Stimulated activated CD8-positive, alpha-beta memory T cell treated with anti-CD3 and anti-CD28 coated beads, Interleukin-15, amount 100 ng/mL, for 1 hour (primary cell): Measurements from ENCODE around the gene CRISPLD2.

Source experiments
- DNase-seq: peaks from one replicate; pipeline ENCODE4 v3.0.0-alpha.2; 2020; ENCODE audit warnings: low read depth

Gene CRISPLD2

DNA sequence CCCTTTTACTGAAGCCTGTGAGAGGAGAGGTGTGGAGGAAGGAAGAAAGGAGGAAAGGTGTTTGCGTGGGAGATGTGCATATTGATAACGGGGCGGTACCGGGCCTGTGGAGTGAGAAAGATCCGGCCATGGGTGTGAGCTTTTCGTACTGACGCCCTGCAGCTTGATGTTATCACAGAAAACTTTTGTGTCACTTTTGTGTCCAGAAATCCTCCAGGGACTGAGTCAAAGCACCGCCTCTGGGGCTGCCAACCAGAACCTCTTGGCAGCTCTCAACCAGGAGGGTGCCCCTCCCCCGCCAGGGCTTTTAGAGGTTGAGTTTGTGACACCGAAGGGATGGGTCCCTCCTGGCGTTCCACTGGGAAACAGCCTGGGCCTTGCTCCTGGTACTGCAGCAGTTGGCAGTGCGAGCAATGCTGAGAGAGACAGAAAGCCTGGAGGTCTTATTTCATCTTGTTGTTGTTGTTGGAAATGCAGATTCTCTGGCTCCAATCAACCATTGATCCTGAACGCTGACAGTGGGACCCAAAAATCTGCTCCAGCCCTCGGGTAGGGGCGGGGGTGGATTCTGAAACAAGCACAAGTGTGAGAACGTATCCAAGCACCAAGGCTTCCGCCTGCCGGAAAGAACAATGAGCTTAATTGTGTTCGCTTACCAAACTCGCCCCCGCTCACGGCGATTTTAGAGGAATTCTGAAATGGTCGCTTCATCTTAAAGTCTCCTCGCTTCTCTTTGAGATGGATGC lies 65.0 kb downstream of the CRISPLD2 start:
- DNase-seq = no peak

DNA sequence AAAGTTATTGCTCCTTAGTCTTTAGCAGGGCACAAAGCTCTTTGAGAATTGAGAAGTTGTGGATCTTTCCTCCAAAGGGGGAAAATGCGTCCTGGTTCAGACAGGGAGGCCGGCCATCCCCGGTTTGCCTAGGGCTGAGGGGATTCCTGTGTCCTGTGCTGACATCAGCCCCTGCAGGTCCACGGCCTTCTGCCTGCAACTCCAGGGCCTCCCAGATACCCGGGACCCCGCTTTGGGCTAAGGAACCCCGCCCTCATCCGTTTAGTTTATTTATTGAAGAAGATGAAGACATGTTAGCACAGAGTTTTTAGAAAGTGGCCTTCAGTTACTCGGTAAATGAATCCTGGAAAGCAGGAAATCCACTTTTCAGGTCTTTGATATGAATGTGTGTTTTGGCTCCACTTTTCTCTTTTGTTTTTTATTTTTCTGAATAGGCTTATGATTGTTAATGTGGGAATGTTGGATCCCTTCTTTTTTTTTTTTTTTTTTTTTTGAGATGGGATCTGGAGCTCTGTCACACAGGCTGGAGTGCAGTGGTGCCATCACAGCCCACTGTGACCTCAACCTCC lies 65.6 kb downstream of the CRISPLD2 start:
- DNase-seq = no peak

DNA sequence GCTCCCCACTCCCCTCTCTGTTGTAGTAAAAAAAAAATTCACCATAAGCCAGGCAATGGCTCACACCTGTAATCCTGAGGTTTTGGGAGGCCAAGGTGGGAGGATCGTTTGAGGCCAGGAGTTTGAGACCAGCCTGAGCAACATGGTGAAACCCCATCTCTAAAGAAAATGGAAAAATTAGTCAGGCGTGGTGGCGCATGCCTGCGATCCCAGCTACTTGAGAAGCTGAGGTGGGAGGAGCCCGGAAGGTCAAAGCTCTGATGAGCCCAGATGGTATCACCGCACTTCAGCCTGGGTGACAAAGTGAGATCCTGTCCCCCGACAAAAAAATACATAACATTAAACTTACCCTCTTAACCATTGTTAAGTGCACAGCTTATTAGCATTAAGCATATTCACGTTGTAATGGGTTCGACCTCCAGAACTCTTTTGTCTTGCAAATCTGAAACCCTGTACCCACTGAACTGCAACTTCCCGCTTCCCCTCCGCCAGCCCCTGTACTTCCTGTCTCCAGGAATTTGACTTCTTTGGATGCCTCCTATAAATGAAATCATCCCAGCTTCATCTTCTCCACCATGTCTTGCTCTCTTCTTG lies 66.8 kb downstream of the CRISPLD2 start:
- DNase-seq = no peak

DNA sequence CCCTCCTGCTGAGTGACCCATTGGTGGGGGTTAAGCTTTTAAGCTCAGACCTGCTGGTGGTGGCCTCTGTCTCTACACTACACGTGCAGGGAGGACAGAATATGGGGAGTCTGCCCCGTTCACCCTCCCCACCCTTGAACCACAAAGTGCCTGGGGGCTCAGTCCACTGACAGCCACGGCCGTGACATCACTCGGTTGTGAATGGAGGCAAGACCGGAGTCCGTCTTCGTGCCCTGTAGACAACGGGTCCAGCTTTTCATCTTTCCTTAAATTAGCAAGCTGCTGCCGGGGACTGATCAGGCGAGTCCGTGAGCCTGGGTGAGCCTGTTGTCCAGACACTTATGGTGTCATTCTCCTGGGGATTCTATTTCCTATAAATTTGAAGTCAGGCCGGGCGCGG lies 67.4 kb downstream of the CRISPLD2 start:
- DNase-seq = no peak

DNA sequence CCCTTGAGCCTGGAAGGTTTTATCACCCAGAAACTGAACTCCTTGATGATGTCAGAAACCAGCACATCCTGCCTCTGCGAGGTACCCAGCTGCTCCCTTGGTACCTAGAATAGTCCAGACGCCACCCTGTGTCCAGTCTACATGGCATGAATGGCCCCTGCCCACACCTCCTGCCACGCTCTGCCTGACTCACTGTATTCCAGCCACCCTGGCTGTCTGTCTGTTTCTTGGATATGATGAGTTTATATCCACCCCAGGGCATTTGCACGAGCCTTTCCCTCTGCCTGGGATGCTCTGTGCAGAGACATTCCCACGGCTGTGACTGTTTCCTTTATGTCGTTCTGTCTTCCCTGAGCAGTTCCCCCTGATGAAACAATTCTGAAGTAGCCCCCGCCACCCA lies 68.7 kb downstream of the CRISPLD2 start:
- DNase-seq = no peak

DNA sequence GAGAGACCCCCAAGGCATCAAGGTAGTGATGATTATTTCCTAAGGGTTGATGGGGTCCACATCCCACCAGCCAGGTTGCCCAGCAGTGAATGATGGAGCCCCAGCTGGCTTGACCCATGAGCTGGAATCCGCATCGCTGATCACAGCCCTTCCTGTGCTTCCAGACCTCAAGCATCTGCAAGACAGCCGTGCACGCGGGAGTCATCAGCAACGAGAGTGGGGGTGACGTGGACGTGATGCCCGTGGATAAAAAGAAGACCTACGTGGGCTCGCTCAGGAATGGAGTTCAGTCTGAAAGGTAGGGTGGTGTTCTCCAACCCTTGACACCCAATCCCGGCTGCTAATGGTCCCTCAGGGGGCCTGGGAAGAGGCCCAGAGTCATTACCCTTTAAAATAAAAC lies 69.3 kb downstream of the CRISPLD2 start:
- no peak for DNase-seq

DNA sequence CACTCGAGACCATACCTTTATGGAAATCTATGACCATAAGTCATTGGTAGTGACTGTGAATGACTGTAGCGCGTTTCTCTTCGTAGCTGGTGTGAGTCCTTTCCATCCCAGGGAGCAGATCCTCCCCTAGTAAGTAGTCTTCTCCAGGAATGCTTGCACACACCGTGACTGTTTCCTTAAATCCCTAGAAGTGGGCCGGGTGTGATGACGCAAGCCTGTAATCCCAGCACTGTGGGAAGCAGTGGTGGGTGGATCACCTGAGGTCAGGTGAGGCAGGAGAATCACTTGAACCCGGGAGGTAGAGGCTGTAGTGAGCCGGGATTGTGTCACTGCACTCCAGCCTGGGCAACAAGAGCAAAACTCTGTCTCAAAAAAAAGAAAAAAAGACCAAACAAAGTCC lies 70.6 kb downstream of the CRISPLD2 start:
- no peak for DNase-seq

DNA sequence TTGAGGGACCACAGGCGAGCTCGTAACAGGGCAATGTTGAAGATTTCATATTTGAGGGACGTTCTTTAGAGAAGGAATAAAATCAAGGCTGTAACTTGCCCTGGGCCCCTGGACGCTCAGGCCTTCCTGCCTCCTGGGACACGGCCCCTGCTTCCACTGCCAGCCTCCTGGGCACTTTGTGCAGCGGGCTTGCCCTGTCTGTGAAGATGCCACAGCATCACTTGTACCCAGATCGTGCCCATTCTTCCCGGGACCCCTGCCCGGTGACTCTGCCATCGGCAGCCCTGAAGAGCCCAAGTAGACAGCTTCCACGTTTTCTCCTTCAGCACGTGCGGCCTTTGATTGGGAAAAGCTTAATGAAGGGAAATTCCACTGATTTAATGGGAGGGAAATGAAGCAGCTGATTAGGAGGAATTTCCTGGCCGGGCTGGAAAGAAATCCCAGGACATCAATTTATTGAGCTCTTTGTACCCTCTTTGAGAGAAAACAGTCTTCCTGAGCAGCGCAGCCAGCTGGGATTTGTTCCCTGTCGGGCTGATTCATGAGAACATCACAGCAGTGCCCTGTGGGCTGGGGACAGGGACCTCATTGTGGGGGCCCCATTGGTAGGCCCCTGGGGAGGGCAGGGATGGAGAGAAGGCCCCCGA lies 71.5 kb downstream of the CRISPLD2 start:
- no peak for DNase-seq

DNA sequence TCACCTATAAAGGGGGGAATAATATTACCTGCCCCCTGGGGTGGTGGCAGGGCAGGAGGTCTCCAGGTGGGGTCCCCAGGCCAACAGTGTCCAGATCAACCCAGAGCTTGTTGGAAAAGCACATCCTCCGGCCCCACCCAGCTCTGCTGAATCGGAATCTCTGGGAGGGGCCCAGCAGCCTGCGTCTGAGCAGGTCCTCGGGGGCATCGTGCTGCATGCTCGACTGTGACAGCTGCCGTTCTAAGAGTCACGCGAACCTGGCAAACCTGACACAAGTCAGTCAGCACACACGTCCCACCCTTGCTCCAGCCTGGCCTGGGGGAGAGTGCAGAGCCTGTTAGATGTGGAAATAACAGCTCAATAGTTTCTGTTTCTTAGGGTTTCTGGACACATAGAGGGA lies 72.3 kb downstream of the CRISPLD2 start:
- DNase-seq = no peak

DNA sequence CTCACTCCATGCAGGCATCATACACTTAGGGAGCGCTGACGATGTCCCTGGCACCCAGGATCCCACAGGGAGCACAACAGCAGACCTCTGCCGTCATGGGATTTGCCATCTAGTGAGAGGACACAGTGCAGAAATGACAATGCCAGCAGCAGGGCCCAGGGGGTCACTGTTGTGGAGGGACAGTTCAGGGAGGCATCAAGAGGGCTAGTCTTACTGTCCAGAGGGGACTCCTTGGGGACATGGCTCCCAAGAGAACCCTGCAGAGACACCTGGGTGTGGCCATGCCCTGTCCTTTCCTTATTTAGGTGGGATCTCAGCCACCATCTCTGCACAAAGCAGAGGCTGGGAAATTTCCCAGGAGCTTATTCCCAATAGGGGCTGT lies 73.7 kb downstream of the CRISPLD2 start:
- DNase-seq = no peak

DNA sequence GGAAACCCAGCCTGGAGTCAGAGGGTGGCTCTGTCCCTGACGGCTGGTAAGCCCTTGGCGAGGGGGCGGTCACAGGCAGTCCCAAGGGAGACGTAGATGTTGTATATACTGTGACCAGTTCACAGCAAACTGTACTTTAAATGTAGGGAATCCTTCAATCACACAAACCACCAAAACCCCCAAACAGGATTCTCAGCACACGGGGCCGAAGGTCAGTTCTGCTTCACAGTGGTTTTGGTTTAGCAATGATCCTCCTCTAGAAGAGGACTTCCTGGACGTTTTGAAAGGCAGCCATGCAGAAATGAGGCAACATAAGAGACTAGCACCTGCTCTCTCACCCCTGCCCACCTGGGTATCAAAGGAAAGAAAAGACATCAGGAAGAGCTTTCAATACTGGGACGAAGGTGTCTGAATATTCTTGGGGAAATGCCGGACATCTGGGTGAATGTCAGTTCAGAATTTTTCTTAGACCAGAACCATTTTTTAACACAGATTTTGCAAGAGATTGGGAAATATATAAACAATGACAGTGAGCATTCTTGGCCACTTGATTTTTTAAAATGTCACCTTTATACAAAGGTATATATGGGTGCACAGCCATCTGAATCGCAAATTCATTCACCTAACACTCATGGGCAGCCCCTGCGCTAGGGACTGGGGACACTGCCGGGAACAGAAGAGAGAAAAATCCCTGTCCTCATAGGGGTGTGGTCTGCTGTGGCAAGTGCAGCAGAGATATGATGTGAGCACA lies 74.2 kb downstream of the CRISPLD2 start:
- DNase-seq = no peak

DNA sequence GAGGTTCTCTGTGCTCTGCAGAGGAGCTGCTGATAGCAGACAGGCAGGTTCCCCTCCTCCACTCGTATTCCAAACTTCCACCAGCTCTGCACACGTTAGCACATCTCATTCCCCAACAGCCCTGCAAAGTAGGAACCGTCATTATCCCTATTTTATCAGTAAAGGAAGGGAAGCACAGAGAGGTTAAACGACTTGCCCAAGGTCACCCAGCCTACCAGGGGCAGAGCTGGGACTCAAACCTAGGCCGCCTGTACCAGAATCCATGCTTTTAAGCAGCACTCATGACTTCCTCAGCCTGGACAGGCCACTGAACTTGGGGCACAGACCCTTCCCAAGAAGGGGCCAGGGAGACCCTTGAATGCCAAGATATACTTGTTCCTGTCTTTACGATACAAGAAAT lies 75.2 kb downstream of the CRISPLD2 start:
- no peak for DNase-seq

DNA sequence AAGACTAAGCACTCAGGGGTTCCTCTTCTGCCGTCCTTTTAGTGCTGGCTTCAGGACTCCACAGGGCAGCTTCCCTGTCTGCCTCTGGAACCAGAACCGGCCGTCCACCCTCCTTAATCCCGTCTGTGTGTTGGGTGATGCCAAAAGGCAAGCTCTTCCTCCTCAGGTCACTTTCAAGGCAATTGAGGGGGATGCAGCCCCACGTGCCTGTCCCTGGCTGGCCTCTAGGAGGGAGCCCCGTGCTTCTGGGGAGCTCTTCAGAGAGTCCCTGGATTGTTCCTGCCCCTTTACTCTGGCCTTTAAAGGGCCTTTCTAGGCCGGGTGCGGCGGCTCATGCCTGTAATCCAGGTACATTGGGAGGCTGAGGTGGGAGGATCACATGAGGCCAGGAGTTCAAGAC lies 77.1 kb downstream of the CRISPLD2 start:
- DNase-seq = no peak

DNA sequence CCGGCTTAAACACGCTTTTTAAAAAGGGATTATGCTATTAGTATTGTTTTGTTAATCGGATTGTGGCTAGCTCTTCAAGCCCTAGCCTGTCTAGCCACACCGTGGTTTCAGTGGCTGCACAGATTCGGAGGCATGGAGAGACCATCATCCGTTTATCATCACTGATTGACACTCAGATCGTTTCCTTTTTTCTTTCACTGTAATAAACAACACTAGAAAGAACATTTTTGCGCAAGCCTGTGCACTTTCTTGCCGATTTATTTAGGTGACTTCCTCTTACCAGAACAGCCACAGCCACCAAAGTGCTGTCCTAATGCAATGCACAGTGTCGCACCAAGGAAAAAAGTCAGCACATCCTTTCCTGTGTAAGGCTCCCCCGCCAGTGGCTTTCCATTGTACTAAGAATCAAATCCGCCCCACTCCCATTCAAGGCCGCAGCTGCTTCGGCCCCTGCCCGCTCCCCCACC lies 78.2 kb downstream of the CRISPLD2 start:
- DNase-seq = no peak

DNA sequence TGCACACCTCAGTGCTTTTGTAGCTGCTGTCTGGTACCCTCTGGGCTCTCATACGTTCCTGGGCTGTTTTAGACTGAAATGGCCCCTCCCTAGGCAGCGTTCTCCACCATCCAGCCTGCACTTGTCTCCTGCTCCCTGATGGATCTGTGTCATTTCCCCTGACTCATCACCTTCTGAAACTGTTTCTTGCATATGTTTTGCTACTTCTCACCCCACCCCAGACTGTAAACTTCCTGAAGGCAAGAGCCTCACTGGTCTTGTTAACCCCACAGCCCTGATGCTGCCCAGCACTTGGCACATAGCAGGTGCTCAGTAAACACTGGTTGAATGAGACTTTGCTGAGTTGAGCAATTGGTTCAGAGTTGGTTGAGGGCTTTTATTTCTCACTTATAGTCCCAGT lies 78.7 kb downstream of the CRISPLD2 start:
- DNase-seq = no peak

DNA sequence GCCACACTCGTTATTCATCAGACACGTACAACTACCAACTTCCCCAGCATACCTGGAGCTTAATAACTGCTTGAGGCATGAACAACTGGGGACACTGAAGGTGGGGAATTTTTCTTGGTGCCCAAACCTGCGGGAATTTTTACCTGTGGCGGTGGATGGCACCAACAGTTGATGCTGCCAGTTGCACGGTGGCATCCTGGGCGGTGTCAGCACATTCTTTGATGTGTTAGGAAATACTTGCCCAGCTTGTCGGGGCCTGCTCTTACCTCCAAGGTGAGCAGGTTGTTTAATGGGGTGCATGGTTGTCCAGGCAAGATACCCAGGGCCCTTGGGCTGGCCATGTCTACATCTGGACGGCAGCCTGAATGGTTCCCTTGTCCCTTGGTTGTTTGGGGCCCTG lies 79.6 kb downstream of the CRISPLD2 start:
- no peak for DNase-seq

DNA sequence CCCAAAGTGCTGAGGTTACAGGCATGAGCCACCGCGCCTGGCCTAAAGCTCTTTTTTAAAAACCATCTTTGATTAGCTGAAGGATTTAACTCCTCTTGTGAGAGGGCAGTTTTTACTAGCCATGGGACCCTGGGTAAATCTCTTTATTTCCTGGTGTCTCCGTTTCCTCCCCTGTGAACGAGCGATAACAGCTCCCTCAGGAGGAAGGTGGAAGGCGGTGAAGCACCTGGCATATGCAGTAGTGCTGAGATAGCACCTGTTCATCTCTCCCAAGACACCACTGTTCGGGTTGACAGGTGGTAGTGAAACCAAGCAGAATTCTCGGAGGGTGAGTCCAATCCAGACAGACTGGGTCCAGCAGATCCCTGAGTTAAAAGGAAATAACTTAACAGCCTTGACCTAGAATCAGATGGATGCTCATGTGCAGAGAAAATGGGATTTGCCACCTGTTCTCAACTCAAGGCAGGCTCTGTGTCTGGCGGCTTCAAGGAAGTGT lies 86.2 kb downstream of the CRISPLD2 start:
- DNase-seq = no peak

DNA sequence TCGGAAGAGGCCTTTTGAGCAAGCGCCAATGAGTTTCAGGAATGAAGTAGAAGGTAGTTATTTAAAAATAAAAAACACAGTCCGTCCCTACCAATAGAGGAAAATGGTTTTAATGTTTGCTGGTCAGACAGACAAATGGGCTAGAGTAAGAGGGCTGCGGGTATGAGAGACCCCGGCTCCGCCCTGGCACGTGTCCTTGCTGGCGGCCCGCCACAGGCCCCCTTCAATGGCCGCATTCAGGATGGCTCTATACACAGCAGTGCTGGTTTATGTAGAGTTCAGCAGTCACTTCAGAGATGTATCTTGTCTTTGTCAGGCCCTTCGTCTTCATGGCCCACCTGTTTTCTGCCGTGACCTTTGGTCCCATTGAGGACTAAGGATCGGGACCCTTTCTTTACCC lies 87.3 kb downstream of the CRISPLD2 start:
- no peak for DNase-seq

DNA sequence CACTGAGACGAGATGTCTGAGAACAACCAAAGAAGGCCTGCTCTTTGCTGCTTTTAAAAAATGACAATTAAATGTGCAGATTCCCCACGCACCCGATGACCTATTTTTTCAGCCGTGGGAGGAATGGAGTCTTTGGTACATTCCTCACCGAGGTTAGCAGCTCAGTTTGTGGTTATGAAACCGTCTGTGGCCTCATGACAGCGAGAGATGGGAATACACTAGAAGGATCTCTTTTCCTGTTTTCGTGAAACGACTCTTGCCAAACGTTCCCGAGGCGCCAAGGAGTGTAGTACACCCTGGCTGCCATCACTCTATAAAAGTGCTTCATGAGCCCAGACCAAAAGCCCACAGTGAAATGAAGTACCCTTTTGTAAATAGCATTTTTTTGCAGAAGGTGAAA lies 87.8 kb downstream of the CRISPLD2 start:
- DNase-seq = no peak

DNA sequence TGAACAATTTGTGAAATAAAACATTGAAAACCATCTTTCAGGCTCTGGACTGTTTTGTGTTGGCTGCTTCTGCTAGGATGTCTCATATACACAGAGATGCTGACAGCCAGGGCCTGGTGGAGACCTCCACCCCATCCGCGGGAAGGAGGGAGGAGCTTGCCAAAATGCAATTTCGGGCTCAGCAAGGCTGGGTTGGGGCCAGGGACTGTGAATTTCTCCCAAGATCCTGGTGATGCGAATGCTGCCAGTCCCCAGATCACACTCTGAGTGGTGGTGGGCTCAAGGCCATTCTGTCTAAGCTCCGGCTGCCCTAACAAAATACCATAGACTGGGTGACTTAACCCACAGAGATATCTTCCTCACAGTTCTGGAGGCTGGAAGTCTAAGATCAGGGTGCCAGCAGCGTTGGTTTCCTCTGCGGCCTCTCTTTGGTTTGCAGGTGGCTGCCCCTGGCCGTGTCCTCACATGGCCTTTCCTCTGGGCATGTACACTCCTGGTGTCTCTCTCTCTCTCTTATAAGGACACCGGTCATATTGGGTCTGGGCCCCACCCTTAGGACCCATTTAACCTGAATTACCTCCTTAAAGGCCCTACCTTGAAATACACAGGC lies 89.8 kb downstream of the CRISPLD2 start:
- no peak for DNase-seq

DNA sequence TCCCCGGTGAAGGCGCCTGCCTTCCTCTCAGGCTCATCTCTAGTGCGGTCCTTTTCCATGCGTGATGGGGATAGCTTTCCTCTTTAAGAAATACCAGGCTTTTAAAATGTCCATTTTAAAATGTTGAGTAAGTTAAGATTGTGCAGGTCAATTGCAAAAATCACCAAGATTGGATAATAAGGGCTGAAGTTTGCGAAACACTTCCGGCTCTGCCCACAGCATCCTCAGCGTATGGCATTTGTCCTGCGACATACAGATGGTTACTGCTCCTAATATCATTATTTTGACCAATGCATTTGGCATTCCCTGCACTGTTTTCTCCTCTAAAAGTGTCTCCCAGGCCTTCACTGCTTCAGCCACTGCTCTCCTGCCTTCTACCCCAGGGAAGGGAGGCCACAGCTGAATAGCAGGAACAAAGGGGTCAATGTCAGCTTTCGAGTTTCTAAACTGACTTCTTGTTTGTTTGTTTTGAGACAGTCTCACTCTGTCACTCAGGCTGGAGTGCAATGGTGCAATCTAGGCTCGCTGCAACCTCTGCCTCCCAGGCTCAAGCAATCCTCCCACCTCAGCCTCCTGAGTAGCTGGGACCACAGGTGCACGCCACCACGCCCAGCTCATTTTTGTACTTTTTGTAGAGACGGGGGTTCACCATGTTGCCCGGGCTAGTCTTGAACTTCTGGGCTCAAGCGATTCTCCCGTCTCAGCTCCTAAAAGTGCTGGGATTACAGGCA lies 91.9 kb downstream of the CRISPLD2 start:
- no peak for DNase-seq
